Measurements from ENCODE around the gene KAT2B. TPM values are rescaled to one million over a fixed set of nuclear protein-coding genes. Genes with fewer than 3 reads are reported as not detected.

The KAT2B gene
- total RNA-seq, 4 donors from 2014 or later = 39.4 to 87.3 (median 61.1) TPM

DNA sequence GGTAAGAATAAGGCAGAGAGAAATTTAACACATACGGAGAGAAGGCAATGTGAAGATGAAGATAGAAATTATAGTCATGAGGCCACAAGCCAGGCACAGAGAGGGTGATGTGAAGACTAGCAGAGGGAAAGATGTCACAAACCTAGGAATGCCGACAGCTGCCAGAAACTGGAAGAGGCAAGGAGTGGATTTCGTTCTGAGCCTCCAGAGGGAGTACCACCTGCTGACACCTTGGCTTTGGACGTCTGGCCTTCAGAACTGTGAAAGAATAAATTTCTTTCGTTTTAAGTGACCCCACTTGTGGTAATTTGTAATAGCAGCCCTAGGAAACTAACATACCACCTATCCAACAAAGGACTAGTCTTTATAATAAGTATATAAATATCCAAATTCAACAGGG lies 150.7 kb downstream of the KAT2B start:
- in situ Hi-C loops (cut with MboI; ENCODE audit: low sequenced_read_pairs in 4 of 4) = loop anchor here in 1 of 4 donors (25.0 kb wide), 1 partner anchor 254 kb away; the partner anchor contains the start of genes EFHB and RAB5A
- intact Hi-C loops (cut with DNase I; ENCODE audit: low total_unique reads) = no loop called here
- ATAC-seq (no peak), DNase-seq (no peak)
- Histone ChIP-seq H3K9me3 (no peaks in the 10 kb centered on the region), H3K27ac (no peak overlapping the region), H3K27me3 (no peaks in the 10 kb centered on the region), H3K36me3 (no peaks in the 10 kb centered on the region), H3K4me3 (no peak overlapping the region), H3K4me1 (peaks cover 6% of the 10 kb centered on the region in 2 donors)
- TF ChIP-seq POLR2A (IDR thresholded peaks at IDR 0.05) = no peak
- TF ChIP-seq, protein P1, sequence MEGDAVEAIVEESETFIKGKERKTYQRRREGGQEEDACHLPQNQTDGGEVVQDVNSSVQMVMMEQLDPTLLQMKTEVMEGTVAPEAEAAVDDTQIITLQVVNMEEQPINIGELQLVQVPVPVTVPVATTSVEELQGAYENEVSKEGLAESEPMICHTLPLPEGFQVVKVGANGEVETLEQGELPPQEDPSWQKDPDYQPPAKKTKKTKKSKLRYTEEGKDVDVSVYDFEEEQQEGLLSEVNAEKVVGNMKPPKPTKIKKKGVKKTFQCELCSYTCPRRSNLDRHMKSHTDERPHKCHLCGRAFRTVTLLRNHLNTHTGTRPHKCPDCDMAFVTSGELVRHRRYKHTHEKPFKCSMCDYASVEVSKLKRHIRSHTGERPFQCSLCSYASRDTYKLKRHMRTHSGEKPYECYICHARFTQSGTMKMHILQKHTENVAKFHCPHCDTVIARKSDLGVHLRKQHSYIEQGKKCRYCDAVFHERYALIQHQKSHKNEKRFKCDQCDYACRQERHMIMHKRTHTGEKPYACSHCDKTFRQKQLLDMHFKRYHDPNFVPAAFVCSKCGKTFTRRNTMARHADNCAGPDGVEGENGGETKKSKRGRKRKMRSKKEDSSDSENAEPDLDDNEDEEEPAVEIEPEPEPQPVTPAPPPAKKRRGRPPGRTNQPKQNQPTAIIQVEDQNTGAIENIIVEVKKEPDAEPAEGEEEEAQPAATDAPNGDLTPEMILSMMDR (IDR thresholded peaks at IDR 0.05 in 4 of 5, conservative IDR thresholded peaks at IDR 0.05 in 1 of 5) = no peak

DNA sequence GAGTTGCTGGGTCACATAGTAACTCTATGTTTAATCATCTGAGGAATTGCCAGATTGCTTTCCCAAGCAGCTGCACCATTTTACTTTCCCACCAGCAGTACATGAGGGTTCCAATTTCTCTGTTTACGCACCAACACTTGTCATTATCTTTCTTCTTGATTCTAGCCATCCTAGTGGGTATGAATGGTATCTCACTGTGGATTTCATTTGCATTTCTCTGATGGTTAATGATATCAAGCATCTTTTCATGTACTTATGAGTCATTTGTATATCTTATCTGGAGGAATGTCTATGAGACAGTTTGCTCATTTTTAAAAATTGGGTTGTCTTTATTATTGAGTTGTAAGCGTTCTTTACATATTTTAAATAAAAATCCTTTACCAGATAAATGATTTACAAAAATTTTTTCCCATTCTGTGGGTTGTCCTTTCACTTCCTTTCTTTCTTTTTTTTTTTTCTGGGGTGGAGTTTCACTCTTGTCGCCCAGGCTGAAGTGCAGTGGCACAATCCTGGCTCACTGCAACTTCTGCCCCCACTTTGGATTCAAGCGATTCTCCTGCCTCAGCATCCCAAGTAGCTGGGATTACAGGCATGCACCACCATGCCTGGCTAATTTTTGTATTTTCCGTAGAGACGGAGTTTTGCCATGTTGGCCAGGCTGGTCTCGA lies 154.7 kb downstream of the KAT2B start:
- no peaks in the 10 kb centered on the region for H3K36me3 ChIP-seq
- H3K27ac ChIP-seq = no peak overlapping the region
- no peaks in the 10 kb centered on the region for H3K9me3 ChIP-seq
- no peak for TF ChIP-seq POLR2A (IDR thresholded peaks at IDR 0.05)
- TF ChIP-seq, protein P1 (IDR thresholded peaks at IDR 0.05 in 4 of 5, conservative IDR thresholded peaks at IDR 0.05 in 1 of 5) = no peak
- intact Hi-C loops (cut with DNase I; ENCODE audit: low total_unique reads) (no loop called here), in situ Hi-C loops (cut with MboI; ENCODE audit: low sequenced_read_pairs in 4 of 4) (loop anchor here in 1 of 4 donors (25.0 kb wide), 1 partner anchor 258 kb away; the partner anchor contains the start of genes EFHB and RAB5A)
- DNase-seq (no peak), ATAC-seq (no peak)
- no peaks in the 10 kb centered on the region for H3K27me3 ChIP-seq
- H3K4me1 ChIP-seq = no peaks in the 10 kb centered on the region
- H3K4me3 ChIP-seq = no peak overlapping the region

DNA sequence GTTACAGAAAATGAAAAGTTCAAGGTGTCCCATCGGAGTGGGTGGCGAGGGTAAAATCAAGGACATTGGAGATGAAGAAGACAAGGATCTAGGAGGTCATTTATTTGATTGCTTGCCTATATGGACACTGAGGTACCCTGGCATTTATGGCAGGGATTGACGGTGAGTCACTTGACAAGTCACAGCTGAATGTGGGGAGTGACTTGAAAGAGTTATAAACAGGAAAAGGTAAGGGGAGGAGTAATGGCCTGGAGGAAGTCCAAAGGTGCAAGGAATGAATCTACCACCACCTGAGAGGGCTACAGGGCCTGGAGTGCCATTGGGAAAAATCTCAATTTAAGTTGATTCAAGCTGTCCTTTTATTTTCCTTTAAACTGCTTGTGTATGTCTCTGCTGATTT lies 157.5 kb downstream of the KAT2B start:
- in situ Hi-C loops (cut with MboI; ENCODE audit: low sequenced_read_pairs in 4 of 4) = loop anchor here in 1 of 4 donors (25.0 kb wide), 1 partner anchor 260 kb away; the partner anchor contains the start of genes EFHB and RAB5A
- no peak for ATAC-seq
- Histone ChIP-seq H3K9me3 (no peaks in the 10 kb centered on the region), H3K27ac (no peak overlapping the region), H3K36me3 (no peaks in the 10 kb centered on the region), H3K4me3 (no peak overlapping the region), H3K27me3 (no peaks in the 10 kb centered on the region), H3K4me1 (no peaks in the 10 kb centered on the region)
- no peak for TF ChIP-seq POLR2A (IDR thresholded peaks at IDR 0.05)
- TF ChIP-seq, protein P1 (IDR thresholded peaks at IDR 0.05 in 4 of 5, conservative IDR thresholded peaks at IDR 0.05 in 1 of 5) = no peak
- intact Hi-C loops (cut with DNase I; ENCODE audit: low total_unique reads) = no loop called here
- DNase-seq = no peak

DNA sequence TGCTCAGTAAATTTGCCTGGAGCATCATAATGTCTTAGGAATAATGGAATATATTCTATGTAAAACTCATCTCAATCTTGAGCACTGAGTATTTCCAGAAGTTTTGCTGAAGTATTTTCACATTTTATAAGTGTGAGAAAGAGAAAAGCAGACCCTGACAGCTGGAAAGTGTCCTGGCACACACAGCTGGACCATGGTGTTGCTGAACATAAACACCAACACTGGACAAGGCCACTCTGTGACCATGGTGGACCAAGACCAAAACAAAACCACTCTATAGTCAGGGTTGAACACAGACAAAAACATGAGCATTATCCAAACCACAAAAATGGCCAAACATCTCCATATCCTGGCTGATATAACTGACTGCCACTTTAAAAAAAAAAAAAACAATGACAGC lies 160.9 kb downstream of the KAT2B start:
- Histone ChIP-seq H3K27me3 (no peaks in the 10 kb centered on the region), H3K4me1 (no peaks in the 10 kb centered on the region), H3K9me3 (no peaks in the 10 kb centered on the region), H3K27ac (no peak overlapping the region), H3K36me3 (no peaks in the 10 kb centered on the region), H3K4me3 (no peak overlapping the region)
- ATAC-seq (no peak), DNase-seq (no peak)
- TF ChIP-seq POLR2A (IDR thresholded peaks at IDR 0.05) = no peak
- TF ChIP-seq, protein P1 (IDR thresholded peaks at IDR 0.05 in 4 of 5, conservative IDR thresholded peaks at IDR 0.05 in 1 of 5) = no peak
- in situ Hi-C loops (cut with MboI; ENCODE audit: low sequenced_read_pairs in 4 of 4) = no loop called here
- intact Hi-C loops (cut with DNase I; ENCODE audit: low total_unique reads) = no loop called here

Small RNA genes within 50 kb of the gene (microRNA-seq; reads per million reads assigned to microRNA genes)
- gene MIR3135A (ENCODE audit: borderline replicate concordance in 2 of 2) = 0 reads per million in 2 donors

Other genes starting within 250 kb of the KAT2B start
- gene EFHB, start 106.2 kb upstream of the KAT2B start, total RNA-seq = not detected
- 10 to 100 TPM; 30.9 to 43.7 (median 35.5) TPM for gene RAB5A, start 93.3 kb upstream of the KAT2B start, total RNA-seq
- not detected for gene PP2D1, start 28.2 kb upstream of the KAT2B start, total RNA-seq
- gene SGO1, start 145.8 kb downstream of the KAT2B start, total RNA-seq = under 1 TPM in 1 of 4 donors, not detected in 3; 0.18 TPM